Activated T-helper 2 cell treated with anti-CD3 and anti-CD28 coated beads, Interferon-gamma antibody, Interleukin-2, Interleukin-4, amounts not matched to agents 10 μg/mL and 5 μg/mL and 100 μg/mL, durations not matched to agents 14 hours and 24 hours and 36 hours (primary cell): ENCODE results near the gene TPSG1. TPM values are rescaled to one million over a fixed set of nuclear protein-coding genes. Genes with fewer than 3 reads are reported as not detected.
"Not testable (repeated sequence)": the region's sequence is repeated elsewhere in the genome, so short reads cannot be mapped to it uniquely, and the experiment has no call there.

Experiments
- DNase-seq: peaks from one replicate; pipeline ENCODE4 v3.0.0; 2021; ENCODE audit warnings: low spot score
- H3K27ac Mint-ChIP-seq: one replicate; pipeline ENCODE4 v1.8.0; 2021; ENCODE audit warnings: mixed read lengths
- H3K27me3 Mint-ChIP-seq: one replicate; pipeline ENCODE4 v1.8.0; 2021; ENCODE audit warnings: low read depth, mixed read lengths
- H3K36me3 Mint-ChIP-seq: one replicate; pipeline ENCODE4 v1.8.0; 2021; ENCODE audit warnings: low read depth, mixed read lengths
- H3K4me1 Mint-ChIP-seq: one replicate; pipeline ENCODE4 v1.8.0; 2021; ENCODE audit warnings: low read depth, mixed read lengths
- H3K4me3 Mint-ChIP-seq: one replicate; pipeline ENCODE4 v1.8.0; 2021; ENCODE audit warnings: low read depth, mild to moderate bottlenecking, moderate library complexity, mixed read lengths
- H3K9me3 Mint-ChIP-seq: one replicate; pipeline ENCODE4 v1.8.0; 2021; ENCODE audit warnings: mixed read lengths
- intact Hi-C: fragments of 100-400 bp; cut with micrococcal nuclease; formaldehyde crosslinking; loops from one replicate; pipeline ENCODE4 v1.15.1; 2023
- total RNA-seq: library from RNA; stranded (reverse); gene quantifications from 2 replicates; pipeline ENCODE4 v1.2.3, GENCODE V29; 2022

The TPSG1 gene
- total RNA-seq, 1 donor from 2014 or later: not detected

DNA sequence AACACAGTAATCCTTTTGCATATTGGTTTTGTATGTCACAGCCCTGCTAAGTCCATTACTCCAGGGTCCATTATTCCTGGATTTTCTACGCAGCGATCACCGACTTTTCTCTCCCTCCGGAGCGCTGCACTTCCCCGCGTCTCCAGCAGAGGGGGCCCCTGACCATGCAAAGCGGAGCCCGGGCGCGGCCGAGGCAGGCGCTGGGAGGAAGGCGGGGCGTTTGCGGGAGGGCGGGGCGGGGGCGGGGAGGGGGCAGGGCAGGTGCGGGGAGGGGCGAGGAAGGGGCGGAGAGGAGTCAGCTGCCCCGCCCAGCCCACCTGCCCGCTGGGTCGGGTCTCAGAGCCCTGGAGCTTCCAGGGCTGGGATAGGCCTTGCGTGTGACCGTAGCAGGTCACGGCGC lies 11.6 kb upstream of the TPSG1 start:
- H3K4me3 Mint-ChIP-seq, H3K9me3 Mint-ChIP-seq, H3K27ac Mint-ChIP-seq, DNase-seq, H3K4me1 Mint-ChIP-seq, H3K36me3 Mint-ChIP-seq, H3K27me3 Mint-ChIP-seq, intact Hi-C loops: not testable (repeated sequence)

DNA sequence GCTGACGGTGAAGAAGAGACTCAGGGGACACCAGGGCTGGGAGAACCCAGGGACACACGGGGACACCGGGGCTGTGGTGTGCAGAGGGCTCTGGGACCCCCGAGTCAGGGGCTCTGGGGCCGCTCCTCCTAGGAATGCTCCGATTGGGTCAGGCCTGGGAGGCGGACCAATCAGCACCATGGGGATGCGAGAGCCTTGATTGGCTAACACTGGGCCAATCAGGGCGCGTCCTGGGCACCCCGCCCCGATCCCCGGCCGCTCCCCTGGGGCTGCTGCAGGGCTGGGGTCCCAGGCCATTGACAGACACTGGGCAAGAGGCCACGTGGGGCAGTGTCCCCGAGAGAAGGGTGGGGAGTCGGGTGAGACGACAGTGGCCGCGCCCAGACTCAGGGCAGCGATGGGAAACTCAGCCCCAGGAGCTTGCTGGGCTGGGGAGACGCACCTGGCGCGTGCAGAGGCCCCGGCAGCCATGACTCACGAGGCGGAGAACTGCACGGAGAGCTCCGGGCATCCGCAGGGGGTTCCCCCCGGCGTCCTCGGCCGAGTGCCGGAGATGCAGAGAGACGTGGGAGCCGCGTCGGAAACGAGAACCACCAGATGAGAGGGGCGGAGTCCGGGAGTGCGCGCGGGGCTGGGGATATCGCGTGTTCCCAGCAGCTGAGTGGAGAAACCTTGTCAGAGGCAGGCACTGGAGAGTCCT lies 7.1 kb upstream of the TPSG1 start:
- H3K4me1 Mint-ChIP-seq, H3K9me3 Mint-ChIP-seq, intact Hi-C loops: not testable (repeated sequence)

DNA sequence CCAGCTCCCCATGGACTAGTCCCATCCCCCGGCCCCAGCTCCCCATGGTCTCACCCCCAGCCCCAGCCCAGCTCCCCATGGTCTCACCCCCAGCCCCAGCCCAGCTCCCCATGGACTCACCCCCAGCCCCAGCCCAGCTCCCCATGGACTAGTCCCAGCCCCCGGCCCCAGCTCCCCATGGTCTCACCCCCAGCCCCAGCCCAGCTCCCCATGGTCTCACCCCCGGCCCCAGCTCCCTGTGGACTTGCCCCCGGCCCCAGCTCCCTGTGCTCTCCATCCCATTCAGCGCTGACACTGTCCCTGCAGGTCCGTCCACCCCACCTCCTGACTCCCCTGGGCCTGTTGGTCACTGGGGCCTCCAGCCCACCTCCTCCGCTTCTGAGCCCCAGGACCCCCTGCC lies 6.2 kb upstream of the TPSG1 start:
- H3K36me3 Mint-ChIP-seq, H3K4me3 Mint-ChIP-seq, H3K9me3 Mint-ChIP-seq, H3K27me3 Mint-ChIP-seq, H3K4me1 Mint-ChIP-seq, DNase-seq, H3K27ac Mint-ChIP-seq, intact Hi-C loops: not testable (repeated sequence)

More for the DNA sequence above, 7.1 kb upstream of the TPSG1 start:
- not testable (repeated sequence) for DNase-seq, H3K27me3 Mint-ChIP-seq, H3K27ac Mint-ChIP-seq, H3K36me3 Mint-ChIP-seq, H3K4me3 Mint-ChIP-seq

DNA sequence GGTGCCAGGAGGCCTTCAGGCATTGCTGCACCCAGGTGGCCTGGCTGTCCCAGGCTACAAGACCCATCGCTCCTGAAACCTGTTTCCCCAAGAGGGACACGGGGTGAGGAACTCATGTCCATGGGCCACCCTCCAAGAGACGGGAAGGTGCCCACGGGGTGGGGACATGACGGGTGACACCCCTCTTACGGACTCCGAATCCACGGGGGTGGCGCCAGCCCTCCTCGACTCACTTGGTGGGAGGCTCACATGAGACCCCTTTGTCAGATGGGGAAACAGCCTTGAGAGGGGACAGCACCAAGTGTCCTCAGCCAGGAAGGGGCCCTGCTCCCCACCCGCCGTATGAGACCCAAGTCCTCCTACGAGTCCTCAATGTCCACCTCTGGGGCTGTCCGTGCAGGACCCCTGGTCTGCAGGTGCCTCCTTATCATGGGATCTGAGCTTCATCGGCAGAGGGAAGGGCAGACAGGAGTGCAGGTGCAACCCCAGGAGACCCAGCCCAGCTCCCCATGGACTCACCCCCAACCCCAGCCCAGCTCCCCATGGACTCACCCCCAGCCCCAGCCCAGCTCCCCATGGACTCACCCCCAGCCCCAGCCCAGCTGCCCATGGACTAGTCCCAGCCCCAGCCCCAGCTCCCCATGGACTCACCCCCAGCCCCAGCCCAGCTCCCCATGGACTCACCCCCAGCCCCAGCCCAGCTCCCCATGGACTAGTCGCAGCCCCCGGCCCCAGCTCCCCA lies 5.6 kb upstream of the TPSG1 start:
- H3K27ac Mint-ChIP-seq, H3K4me1 Mint-ChIP-seq, H3K9me3 Mint-ChIP-seq, intact Hi-C loops, DNase-seq, H3K27me3 Mint-ChIP-seq, H3K36me3 Mint-ChIP-seq, H3K4me3 Mint-ChIP-seq: not testable (repeated sequence)

DNA sequence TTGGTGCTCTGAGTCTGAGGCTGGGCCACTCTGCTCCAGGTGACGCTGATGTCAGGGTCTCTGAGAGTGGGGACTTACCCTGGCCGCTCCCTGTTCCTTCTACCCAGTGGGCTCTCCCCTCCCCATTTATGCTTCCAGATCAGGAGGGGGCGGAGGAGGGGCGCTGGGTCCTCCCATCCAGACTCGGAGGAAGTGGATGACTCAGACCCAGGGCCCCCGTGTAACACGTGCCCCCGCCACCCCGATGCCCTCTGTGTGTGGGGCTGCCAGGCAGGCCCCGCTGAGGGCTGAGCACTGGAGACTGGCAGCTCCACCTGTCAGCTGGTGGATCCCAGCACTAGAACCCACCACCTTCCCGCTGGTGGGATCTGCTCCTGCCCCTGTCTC lies 5.0 kb upstream of the TPSG1 start, which contains the start of gene TPSB2:
TPSB2 (minus strand) TSS at position 101 of the 387 bp plus-strand sequence. CDS start 233 bp downstream, outside the sequence.
- H3K9me3 Mint-ChIP-seq, DNase-seq, H3K4me3 Mint-ChIP-seq, H3K4me1 Mint-ChIP-seq, H3K36me3 Mint-ChIP-seq, H3K27me3 Mint-ChIP-seq, intact Hi-C loops, H3K27ac Mint-ChIP-seq: not testable (repeated sequence)

DNA sequence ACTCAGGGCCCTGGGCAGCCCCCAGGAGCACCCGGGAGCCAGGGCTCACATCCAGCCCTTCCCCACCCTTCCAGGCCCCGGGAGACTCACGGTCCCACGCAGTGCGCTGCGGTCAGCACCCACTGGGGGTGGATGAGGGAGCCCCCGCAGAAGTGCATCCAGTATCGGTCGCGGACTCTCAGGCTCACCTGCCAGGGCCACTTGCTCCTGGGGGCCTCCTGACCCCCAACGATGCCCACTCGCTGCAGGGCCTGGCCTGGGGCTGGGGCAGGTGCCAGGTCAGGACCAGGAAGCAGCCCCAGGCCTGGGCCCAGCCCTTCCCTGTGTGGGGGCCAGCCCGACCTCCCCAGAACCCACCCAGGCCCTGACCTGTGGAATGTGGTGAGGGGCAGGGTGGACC lies 4.4 kb upstream of the TPSG1 start:
- H3K27me3 Mint-ChIP-seq, H3K27ac Mint-ChIP-seq, intact Hi-C loops, H3K36me3 Mint-ChIP-seq, H3K9me3 Mint-ChIP-seq, H3K4me1 Mint-ChIP-seq, DNase-seq, H3K4me3 Mint-ChIP-seq: not testable (repeated sequence)

DNA sequence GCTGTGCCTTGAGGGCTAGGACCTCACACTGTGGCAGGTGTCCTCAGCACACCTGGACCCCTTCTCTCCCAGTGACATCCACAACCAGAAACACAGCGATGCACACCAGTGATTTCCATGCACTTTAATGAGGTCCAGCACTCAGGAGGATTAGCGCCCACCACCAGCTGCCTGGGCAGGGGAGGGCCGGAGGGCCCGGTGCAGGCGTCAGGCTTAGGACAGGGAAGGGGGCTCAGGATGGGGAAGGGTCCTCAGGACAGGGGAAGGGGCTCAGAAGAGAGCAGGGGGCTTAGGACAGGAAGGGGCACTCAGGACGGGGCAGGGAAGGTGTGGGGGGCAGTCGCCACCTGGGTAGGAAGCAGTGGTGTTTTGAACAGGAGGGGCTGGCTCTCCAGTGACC lies 3.2 kb upstream of the TPSG1 start:
- H3K36me3 Mint-ChIP-seq, H3K4me3 Mint-ChIP-seq: not testable (repeated sequence)

DNA sequence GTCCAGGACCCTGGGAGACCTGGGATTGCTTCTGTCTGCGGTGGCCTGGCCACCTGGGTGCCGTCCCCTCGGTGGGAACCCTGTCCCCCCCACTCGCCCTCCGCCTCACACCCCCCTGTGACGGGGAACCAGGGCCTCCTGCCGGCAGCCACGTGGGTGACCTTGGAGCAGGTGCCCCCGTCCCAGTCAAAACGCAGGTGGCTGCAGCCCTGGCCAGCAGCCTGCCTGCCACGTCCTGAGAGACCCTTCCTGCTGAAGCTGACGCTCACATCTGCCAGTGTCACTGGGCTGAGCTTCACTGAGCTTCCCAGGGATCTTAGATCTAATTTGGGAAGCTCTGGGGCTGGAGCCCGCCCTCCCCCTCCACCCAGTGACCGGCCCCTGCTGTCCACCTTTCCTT lies 1.6 kb upstream of the TPSG1 start:
- H3K4me1 Mint-ChIP-seq, H3K36me3 Mint-ChIP-seq, H3K27ac Mint-ChIP-seq, intact Hi-C loops, H3K27me3 Mint-ChIP-seq, H3K4me3 Mint-ChIP-seq, DNase-seq, H3K9me3 Mint-ChIP-seq: not testable (repeated sequence)

More for the DNA sequence above, 3.2 kb upstream of the TPSG1 start:
- H3K9me3 Mint-ChIP-seq, intact Hi-C loops, H3K27ac Mint-ChIP-seq, DNase-seq, H3K27me3 Mint-ChIP-seq, H3K4me1 Mint-ChIP-seq: not testable (repeated sequence)

DNA sequence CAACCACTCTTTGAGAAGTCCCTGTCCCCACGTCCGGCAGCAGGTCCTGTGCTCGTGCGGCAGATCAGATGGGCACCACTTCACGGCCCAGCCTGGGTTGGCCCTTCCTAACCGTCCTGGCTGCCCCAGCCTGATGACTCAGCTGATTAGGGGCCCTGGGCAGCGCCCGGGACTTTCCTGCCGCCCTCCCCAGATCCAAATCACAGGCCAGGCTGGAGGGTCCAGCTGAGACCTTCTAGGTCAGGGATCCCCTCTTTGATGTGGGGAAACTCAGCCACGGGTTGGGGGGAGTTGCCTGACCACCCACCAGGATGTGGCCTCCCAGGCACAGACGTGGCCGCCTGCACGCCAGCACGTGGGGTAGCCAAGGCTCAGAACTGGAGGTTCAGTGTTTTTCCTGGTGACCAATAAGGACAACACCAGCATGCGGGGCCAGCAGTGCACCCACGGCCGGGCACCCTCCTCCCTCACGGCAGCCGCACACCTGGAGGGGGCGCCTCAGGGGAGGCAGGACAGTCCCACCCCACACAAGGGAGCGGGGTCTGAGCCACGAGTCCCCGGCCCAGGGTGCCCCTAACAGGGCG lies 752 bp upstream of the TPSG1 start:
- intact Hi-C loops, H3K36me3 Mint-ChIP-seq, H3K27ac Mint-ChIP-seq, H3K9me3 Mint-ChIP-seq, H3K27me3 Mint-ChIP-seq, H3K4me3 Mint-ChIP-seq, H3K4me1 Mint-ChIP-seq, DNase-seq: not testable (repeated sequence)

DNA sequence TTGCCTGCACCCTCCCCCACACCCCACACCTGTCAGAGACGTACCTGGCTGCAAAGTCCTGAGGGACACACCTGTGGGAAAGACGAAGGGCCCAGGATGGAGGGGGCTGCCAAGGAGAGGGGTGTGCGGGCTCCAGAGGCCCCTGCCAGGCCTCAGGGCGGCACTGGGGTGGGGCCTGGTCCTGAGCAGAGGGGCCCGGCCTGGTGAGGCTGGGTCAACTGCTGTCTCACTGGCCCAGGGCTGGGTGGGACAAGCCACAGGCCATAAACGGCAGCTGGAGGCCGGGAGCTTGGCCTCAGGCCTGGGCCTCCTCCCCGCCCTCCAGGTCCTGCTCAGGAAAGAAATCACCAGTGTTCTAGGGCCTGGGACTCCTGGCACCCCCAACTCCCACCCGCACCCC lies 510 bp downstream of the TPSG1 start:
- no peaks in the 10 kb centered on the region for H3K27me3 Mint-ChIP-seq
- intact Hi-C loops: no loop called here
- no peaks in the 10 kb centered on the region for H3K36me3 Mint-ChIP-seq
- no peak overlapping the region for H3K27ac Mint-ChIP-seq
- H3K9me3 Mint-ChIP-seq: no peaks in the 10 kb centered on the region
- H3K4me3 Mint-ChIP-seq: no peak overlapping the region
- DNase-seq: no peak
- H3K4me1 Mint-ChIP-seq: no peaks in the 10 kb centered on the region

DNA sequence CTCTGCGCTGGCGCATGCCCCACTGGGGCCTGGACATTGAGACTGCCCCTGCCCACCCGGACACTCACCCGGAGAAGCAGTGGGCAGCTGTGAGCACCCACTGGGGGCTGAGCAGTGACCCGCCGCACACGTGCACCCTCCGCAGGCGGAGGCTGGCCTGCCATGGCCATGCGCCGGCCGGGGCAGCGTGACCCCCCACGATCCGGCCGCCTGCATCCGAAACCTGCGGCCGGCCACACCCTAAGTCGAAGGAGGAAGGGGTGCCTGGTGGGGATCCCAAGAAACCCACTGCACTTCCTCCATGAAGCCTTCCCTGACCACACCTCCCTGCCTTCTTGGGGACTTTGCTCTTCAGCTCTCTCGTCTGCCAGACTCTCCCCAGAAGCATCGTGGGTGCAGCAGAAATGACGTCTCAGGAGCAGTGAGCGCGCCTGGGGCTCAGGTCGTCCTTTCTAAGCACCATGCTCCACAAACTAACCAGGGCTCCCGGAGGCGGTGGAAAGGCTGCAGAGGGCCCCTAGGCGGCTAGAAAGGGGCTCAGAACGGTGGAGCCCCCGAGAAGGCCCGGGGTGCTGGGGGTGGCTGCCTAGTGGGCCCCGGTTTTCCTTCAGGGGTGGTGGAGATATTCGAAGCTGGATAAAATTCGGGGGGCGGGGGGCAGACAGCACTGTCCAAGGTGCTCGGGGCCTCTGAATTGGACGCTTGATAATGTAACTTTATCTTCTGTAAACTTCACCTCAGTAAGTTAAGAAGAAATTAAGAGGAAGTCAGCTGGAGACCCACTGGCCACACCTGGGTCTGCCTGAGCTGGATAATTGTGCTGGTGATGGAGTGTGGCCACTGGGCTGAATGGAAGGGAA lies 1.5 kb downstream of the TPSG1 start:
- Mint-ChIP-seq H3K4me3 (no peak overlapping the region), H3K9me3 (no peaks in the 10 kb centered on the region), H3K27ac (no peak overlapping the region), H3K4me1 (no peaks in the 10 kb centered on the region), H3K36me3 (no peaks in the 10 kb centered on the region), H3K27me3 (no peaks in the 10 kb centered on the region)
- intact Hi-C loops: no loop called here
- DNase-seq: no peak

DNA sequence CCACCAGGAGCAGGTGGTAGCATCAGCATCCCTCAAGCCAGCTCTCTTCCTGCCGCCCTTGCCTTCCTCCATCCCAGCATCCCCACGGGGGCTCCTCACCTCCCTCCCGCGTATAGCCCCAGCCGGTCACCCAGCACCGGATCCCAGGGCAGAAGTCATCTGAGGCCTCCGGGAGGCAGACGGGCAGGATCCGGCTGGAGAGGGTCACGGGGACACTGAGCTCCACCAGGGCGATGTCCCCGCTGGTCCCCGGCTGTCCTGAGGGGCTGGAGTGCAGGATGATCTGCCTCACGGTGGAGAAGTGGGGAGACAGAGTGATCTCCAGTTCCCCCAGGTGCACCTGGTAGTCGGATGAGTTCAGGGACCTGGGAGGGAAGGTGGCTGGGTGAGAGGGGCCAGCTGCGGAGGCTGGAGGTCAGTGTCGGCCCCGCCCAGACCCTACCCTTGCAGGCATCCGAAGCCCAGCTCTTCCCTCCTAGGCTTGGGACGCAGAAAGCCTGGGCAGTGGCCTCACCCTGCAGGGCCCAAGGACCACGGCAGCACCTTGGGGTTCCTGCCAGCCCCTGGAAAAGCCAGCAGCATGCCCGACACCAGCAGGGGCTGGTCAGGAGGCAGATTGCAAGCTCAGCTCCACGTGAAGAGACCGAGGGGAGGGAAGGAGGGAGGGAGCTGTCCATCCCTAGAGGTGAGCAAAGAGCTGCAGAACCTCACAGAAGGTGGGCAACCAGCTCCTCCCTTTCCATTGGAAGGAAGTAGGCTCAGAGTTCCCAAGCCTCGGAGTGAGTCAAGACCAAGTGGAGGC lies 2.3 kb downstream of the TPSG1 start:
- H3K36me3 Mint-ChIP-seq: no peaks in the 10 kb centered on the region
- DNase-seq: no peak
- H3K4me3 Mint-ChIP-seq: no peak overlapping the region
- intact Hi-C loops: no loop called here
- no peaks in the 10 kb centered on the region for H3K4me1 Mint-ChIP-seq
- H3K9me3 Mint-ChIP-seq: no peaks in the 10 kb centered on the region
- no peaks in the 10 kb centered on the region for H3K27me3 Mint-ChIP-seq
- H3K27ac Mint-ChIP-seq: no peak overlapping the region
